Astrocyte (in vitro differentiated cells and primary cell): ENCODE measurements around the gene SERHL2. TPM values are rescaled to one million over a fixed set of nuclear protein-coding genes. Genes with fewer than 3 reads are reported as not detected.
A peak's percentile ranks its signal among the peaks of the same experiment; 100 is the strongest.

Experiments
- DNase-seq: peaks from one replicate; pipeline ENCODE4 v3.0.0-alpha.2; 2010; ENCODE audit warnings: low read depth
- FAIRE-seq: peaks from 2 replicates; lab custom pipeline; 2011; peaks lifted over from hg19 to GRCh38; lab: Jason Lieb, UNC
- H2AFZ ChIP-seq: 2 replicates; pipeline ENCODE4 v1.6.0; 2012; ENCODE audit warnings: low read depth, low read length, inconsistent platforms
- H3K27ac ChIP-seq: 2 replicates; pipeline ENCODE4 v1.5.1; 2011; ENCODE audit warnings: low read depth, low read length, inconsistent platforms
- H3K27me3 ChIP-seq: 2 replicates; pipeline ENCODE4 v1.6.0; 2011; ENCODE audit warnings: low read length, inconsistent platforms; ENCODE audit not compliant: insufficient read depth
- H3K36me3 ChIP-seq: 2 replicates; pipeline ENCODE4 v1.5.1; 2011; ENCODE audit warnings: low read length, inconsistent platforms; ENCODE audit not compliant: insufficient read depth
- H3K4me1 ChIP-seq: 2 replicates; pipeline ENCODE4 v1.5.1; 2011; ENCODE audit warnings: low read length, inconsistent platforms; ENCODE audit not compliant: insufficient read depth
- H3K4me2 ChIP-seq: 2 replicates; pipeline ENCODE4 v1.6.0; 2012; ENCODE audit warnings: low read length, inconsistent platforms
- H3K4me3 ChIP-seq: 2 replicates; pipeline ENCODE4 v1.5.1; 2011; ENCODE audit warnings: low read depth, mild to moderate bottlenecking, low read length, inconsistent platforms; ENCODE audit not compliant: insufficient read depth
- H3K79me2 ChIP-seq: 2 replicates; pipeline ENCODE4 v1.6.0; 2012; ENCODE audit warnings: mild to moderate bottlenecking, low read length, inconsistent platforms; ENCODE audit not compliant: insufficient read depth
- H3K9ac ChIP-seq: 2 replicates; pipeline ENCODE4 v1.6.0; 2012; ENCODE audit warnings: mild to moderate bottlenecking, low read length, inconsistent platforms
- H3K9me3 ChIP-seq: 2 replicates; pipeline ENCODE4 v1.5.1; 2012; ENCODE audit warnings: low read depth, mild to moderate bottlenecking, low read length, inconsistent platforms; ENCODE audit not compliant: insufficient read depth
- H4K20me1 ChIP-seq: 2 replicates; pipeline ENCODE4 v1.6.0; 2012; ENCODE audit warnings: low read length, inconsistent platforms; ENCODE audit not compliant: insufficient read depth
- H3K27ac Mint-ChIP-seq: one replicate; pipeline ENCODE4 v1.8.0; 2021; ENCODE audit warnings: mild to moderate bottlenecking, mixed read lengths; ENCODE audit not compliant: unreplicated experiment
- H3K27me3 Mint-ChIP-seq: one replicate; pipeline ENCODE4 v1.8.0; 2021; ENCODE audit warnings: low read depth, mixed read lengths; ENCODE audit not compliant: unreplicated experiment
- H3K36me3 Mint-ChIP-seq: one replicate; pipeline ENCODE4 v1.8.0; 2021; ENCODE audit warnings: low read depth, mixed read lengths; ENCODE audit not compliant: unreplicated experiment
- H3K4me1 Mint-ChIP-seq: one replicate; pipeline ENCODE4 v1.8.0; 2021; ENCODE audit warnings: low read depth, mixed read lengths; ENCODE audit not compliant: unreplicated experiment
- H3K4me3 Mint-ChIP-seq: one replicate; pipeline ENCODE4 v1.8.0; 2021; ENCODE audit warnings: mild to moderate bottlenecking, moderate library complexity, mixed read lengths; ENCODE audit not compliant: unreplicated experiment
- H3K9me3 Mint-ChIP-seq: one replicate; pipeline ENCODE4 v1.8.0; 2021; ENCODE audit warnings: mild to moderate bottlenecking, mixed read lengths; ENCODE audit not compliant: unreplicated experiment
- EZH2 ChIP-seq: IDR thresholded peaks from 2 replicates; pipeline ENCODE4 v1.6.1; 2012; ENCODE audit warnings: mild to moderate bottlenecking, low read length, inconsistent platforms; ENCODE audit not compliant: insufficient read depth
- total RNA-seq: library from RNA; stranded (reverse); gene quantifications from 2 replicates; pipeline ENCODE4 v1.2.1, GENCODE V29; 2021
- TF ChIP-seq, protein P1 (sequence below): IDR thresholded peaks from 2 replicates; pipeline ENCODE4 v1.5.1; 2011; ENCODE audit warnings: low read depth, mild to moderate bottlenecking, inconsistent platforms, low read length, moderate library complexity; ENCODE audit not compliant: insufficient read depth

The SERHL2 gene
- total RNA-seq, 1 donor from 2014 or later = 1.2 TPM

DNA sequence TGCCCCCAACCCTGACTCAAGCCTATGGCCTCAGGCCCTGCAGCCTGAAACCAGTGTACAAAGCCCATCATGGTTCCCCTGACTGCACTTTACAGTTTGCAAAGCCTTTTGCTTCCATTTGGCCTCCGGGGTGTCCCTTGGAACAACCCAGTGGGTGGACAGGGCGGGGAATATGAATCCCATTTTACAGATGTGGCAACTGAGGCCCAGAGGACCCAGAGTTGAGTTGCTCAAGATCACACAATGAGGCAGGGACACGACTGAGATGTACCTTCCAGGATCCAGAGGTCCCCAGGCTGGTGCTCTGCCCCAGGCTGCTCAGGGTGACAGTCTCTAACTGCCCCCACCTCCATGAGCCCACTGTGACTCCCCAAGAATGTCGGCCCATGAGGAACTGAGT is 66.3 kb downstream of the SERHL2 start:
- peaks cover 14% of the 10 kb centered on the region for H3K4me1 Mint-ChIP-seq
- Histone ChIP-seq H3K27ac (peak overlapping the region; percentile 59), H3K9me3 (no peaks in the 10 kb centered on the region), H3K27me3 (no peaks in the 10 kb centered on the region), H4K20me1 (peaks cover 17% of the 10 kb centered on the region), H3K79me2 (no peaks in the 10 kb centered on the region), H3K9ac (peak overlapping the region; percentile 22), H2AFZ (no peak overlapping the region), H3K4me2 (peak overlapping the region; percentile 67), H3K36me3 (peaks cover 2% of the 10 kb centered on the region), H3K4me1 (peaks cover 20% of the 10 kb centered on the region), H3K4me3 (no peak overlapping the region)
- DNase-seq (no peak), FAIRE-seq (no peak)
- no peaks in the 10 kb centered on the region for H3K27me3 Mint-ChIP-seq
- H3K4me3 Mint-ChIP-seq = no peak overlapping the region
- no peak overlapping the region for H3K27ac Mint-ChIP-seq
- H3K9me3 Mint-ChIP-seq = no peaks in the 10 kb centered on the region
- peaks cover 3% of the 10 kb centered on the region for H3K36me3 Mint-ChIP-seq
- TF ChIP-seq EZH2 = no peak
- TF ChIP-seq, protein P1, sequence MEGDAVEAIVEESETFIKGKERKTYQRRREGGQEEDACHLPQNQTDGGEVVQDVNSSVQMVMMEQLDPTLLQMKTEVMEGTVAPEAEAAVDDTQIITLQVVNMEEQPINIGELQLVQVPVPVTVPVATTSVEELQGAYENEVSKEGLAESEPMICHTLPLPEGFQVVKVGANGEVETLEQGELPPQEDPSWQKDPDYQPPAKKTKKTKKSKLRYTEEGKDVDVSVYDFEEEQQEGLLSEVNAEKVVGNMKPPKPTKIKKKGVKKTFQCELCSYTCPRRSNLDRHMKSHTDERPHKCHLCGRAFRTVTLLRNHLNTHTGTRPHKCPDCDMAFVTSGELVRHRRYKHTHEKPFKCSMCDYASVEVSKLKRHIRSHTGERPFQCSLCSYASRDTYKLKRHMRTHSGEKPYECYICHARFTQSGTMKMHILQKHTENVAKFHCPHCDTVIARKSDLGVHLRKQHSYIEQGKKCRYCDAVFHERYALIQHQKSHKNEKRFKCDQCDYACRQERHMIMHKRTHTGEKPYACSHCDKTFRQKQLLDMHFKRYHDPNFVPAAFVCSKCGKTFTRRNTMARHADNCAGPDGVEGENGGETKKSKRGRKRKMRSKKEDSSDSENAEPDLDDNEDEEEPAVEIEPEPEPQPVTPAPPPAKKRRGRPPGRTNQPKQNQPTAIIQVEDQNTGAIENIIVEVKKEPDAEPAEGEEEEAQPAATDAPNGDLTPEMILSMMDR = no peak

DNA sequence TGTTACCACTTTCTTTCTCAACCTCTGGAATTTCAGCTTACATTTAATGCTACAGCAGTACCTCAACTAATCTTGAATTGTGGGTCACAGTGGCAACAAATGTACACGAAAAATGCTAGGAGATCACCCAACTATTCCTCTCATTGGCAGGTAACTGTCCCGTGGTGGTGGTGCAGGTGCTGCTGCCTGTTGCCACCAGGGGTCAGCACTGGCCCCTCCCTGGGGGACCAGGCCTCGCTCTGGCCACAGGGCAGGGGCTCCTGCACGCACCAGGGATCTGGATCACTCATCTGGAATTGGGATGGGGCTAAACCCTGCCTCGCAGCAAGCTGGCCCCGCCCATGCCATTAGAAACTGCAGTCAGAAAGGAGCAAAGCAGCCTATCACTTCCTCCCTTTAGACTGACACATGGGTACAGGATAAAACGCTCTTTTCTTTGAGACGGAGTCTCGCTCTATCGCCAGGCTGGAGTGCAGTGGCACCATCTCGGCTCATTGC is 67.8 kb downstream of the SERHL2 start:
- no peaks in the 10 kb centered on the region for H3K27me3 Mint-ChIP-seq
- Histone ChIP-seq H3K4me1 (peaks cover 17% of the 10 kb centered on the region), H2AFZ (no peak overlapping the region), H3K36me3 (peaks cover 2% of the 10 kb centered on the region), H4K20me1 (peaks cover 17% of the 10 kb centered on the region), H3K4me3 (no peak overlapping the region), H3K9ac (peak overlapping the region; percentile 26), H3K27me3 (no peaks in the 10 kb centered on the region), H3K27ac (peak overlapping the region; percentile 59), H3K9me3 (no peaks in the 10 kb centered on the region), H3K4me2 (peak overlapping the region; percentile 67), H3K79me2 (no peaks in the 10 kb centered on the region)
- no peak overlapping the region for H3K27ac Mint-ChIP-seq
- no peak overlapping the region for H3K4me3 Mint-ChIP-seq
- peaks cover 6% of the 10 kb centered on the region for H3K36me3 Mint-ChIP-seq
- DNase-seq (peak; percentile 37), FAIRE-seq (no peak)
- TF ChIP-seq, protein P1 = peak; percentile 86
- TF ChIP-seq EZH2 = no peak
- peaks cover 14% of the 10 kb centered on the region for H3K4me1 Mint-ChIP-seq
- no peaks in the 10 kb centered on the region for H3K9me3 Mint-ChIP-seq

DNA sequence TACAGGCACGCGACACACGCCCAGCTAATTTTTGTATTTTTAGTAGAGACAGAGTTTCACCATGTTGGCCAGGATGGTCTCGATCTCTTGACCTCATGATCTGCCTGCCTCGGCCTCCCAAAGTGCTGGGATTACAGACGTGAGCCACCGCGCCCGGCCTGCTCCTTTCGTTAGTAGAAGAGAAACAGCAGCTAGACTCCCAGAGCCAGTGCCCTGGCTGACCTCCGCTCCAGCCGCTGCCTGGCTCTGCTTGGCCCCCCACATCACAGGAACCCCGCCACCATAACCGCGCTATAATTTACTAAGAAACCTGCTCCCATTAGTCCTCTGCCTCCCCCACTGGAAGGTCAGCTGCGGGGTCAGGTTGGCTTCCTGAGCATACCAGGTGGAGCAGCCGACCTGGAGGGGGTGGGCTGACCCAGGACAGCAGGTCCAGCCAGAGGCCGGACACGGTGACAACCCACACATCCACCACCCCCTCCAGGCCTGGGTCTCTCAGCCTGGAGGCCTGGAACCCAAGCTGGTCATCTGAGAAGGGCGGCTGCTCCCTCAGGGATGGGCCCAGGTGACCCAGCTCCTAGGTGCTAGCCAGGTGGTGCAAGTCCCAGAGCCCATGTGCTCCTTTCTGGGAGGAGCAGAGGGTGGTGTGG is 68.4 kb downstream of the SERHL2 start:
- Histone ChIP-seq H3K4me3 (no peak overlapping the region), H4K20me1 (peaks cover 17% of the 10 kb centered on the region), H3K27me3 (no peaks in the 10 kb centered on the region), H3K79me2 (no peaks in the 10 kb centered on the region), H3K9me3 (no peaks in the 10 kb centered on the region), H3K27ac (no peak overlapping the region), H3K9ac (no peak overlapping the region), H3K4me1 (peaks cover 17% of the 10 kb centered on the region), H3K36me3 (peaks cover 4% of the 10 kb centered on the region), H3K4me2 (no peak overlapping the region), H2AFZ (no peak overlapping the region)
- Mint-ChIP-seq H3K36me3 (peaks cover 6% of the 10 kb centered on the region), H3K4me3 (no peak overlapping the region), H3K27me3 (no peaks in the 10 kb centered on the region), H3K9me3 (no peaks in the 10 kb centered on the region), H3K4me1 (peaks cover 14% of the 10 kb centered on the region), H3K27ac (no peak overlapping the region)
- no peak for DNase-seq
- FAIRE-seq = no peak
- no peak for TF ChIP-seq EZH2
- TF ChIP-seq, protein P1 = no peak
